ENCODE data around the gene CHDH. TPM values are rescaled to one million over a fixed set of nuclear protein-coding genes. Genes with fewer than 3 reads are reported as not detected.
A peak's percentile ranks its signal among the peaks of the same experiment; 100 is the strongest.

The CHDH gene, protein sequence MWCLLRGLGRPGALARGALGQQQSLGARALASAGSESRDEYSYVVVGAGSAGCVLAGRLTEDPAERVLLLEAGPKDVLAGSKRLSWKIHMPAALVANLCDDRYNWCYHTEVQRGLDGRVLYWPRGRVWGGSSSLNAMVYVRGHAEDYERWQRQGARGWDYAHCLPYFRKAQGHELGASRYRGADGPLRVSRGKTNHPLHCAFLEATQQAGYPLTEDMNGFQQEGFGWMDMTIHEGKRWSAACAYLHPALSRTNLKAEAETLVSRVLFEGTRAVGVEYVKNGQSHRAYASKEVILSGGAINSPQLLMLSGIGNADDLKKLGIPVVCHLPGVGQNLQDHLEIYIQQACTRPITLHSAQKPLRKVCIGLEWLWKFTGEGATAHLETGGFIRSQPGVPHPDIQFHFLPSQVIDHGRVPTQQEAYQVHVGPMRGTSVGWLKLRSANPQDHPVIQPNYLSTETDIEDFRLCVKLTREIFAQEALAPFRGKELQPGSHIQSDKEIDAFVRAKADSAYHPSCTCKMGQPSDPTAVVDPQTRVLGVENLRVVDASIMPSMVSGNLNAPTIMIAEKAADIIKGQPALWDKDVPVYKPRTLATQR
- total RNA-seq, result 1 to 10 TPM; 9.0 to 9.1 TPM

DNA sequence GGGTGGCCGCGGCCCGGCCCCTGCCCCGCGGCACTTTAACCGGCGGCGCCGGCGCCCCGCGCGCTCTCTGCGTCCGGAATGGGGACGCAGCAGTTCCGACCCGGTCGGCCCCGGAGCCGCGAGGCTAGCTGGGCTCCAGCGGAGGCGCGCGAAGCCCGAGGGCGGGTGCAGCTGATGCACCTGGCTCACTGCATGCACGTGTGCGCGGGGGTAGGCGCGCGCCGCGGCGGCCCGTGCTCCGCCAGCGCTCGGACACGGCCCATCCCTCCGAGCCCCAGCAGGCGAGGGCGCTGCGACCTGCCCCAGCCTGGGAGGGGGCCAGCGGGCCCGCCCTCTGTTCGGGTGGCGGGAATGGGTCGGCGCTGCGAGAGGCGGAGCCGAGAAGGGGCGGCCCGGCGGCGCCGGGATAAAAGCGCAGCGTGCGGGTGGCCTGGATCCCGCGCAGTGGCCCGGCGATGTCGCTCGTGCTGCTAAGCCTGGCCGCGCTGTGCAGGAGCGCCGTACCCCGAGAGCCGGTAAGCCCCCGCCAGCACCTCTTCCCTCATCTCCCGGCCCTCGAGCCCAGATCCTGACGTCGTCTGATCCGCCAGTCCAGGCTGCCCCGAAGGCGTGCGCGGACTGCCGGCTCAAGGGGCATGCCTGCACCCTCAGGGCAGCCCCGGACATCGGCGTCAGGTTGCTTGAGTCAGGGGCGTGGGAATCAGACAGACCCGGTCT is at the start of gene CHDH, which contains the start of gene IL17RB:
Gene CHDH (minus strand): TSS at position 286 of the 717 bp plus-strand sequence. CDS start 22,411 bp downstream, outside the sequence.
Gene IL17RB (plus strand): TSS at position 435 of the 717 bp plus-strand sequence. CDS start 21 bp downstream, at position 456.
- peak; percentile 43 for DNase-seq
- CTCF ChIA-PET, result interaction anchor here (0.9 to 1.9 kb wide), 4 partner anchors 17 to 176 kb away, joined by 3 to 6 read pairs (median 3); no protein-coding TSS in a partner anchor

DNA sequence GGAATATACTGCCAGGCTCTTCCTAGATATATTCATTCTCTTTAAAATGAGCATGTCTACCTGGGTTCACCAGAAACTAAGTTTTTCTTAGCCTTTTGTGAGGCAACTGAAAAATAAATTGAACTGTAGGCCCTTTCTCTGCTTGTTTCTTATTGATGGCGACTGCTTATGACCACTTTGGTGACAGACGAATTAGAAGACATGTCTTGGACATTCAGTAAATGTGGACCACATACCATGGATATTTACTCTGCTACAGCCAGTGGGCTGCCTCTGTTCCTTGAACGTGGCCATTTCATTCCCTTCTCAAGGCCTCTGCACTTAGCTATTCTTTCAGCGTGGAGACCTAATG is 46.0 kb upstream of the CHDH start:
- CTCF ChIA-PET, result interaction anchor here (0.6 to 2.2 kb wide), 5 partner anchors 11 to 63 kb away, joined by 3 to 15 read pairs (median 3); partner anchors contain the start of gene ACTR8
- Mint-ChIP-seq H3K9me3 (no peaks in the 10 kb centered on the region), H3K4me3 (peak overlapping the region; percentile 90), H3K27ac (peak overlapping the region; percentile 95), H3K27me3 (peaks cover 13% of the 10 kb centered on the region), H3K36me3 (ENCODE audit: low read depth) (peaks cover 20% of the 10 kb centered on the region), H3K4me1 (peaks cover 48% of the 10 kb centered on the region)
- POLR2A ChIA-PET, result interaction anchor here (0.6 to 4.7 kb wide), 14 partner anchors 8 to 847 kb away, joined by 3 to 70 read pairs (median 8); partner anchors contain the start of genes ACTR8, CHDH, DCP1A and IL17RB
- DNase-seq, result no peak

More for the DNA sequence above, at the start of gene CHDH, which contains the start of gene IL17RB:
- H3K27me3 Mint-ChIP-seq, result peaks cover 61% of the 10 kb centered on the region
- POLR2A ChIA-PET, result interaction anchor here (1.0 to 2.3 kb wide), 4 partner anchors 15 to 121 kb away, joined by 3 to 15 read pairs (median 5); partner anchors contain the start of gene SELENOK
- no peaks in the 10 kb centered on the region for H3K9me3 Mint-ChIP-seq
- peak within 1 kb of the TSS; percentile 54 for H3K27ac Mint-ChIP-seq
- peak within 1 kb of the TSS; percentile 72 for H3K4me3 Mint-ChIP-seq
- peaks cover 4% of the 10 kb centered on the region for H3K36me3 Mint-ChIP-seq (ENCODE audit: low read depth)
- H3K4me1 Mint-ChIP-seq, result peaks cover 14% of the 10 kb centered on the region

DNA sequence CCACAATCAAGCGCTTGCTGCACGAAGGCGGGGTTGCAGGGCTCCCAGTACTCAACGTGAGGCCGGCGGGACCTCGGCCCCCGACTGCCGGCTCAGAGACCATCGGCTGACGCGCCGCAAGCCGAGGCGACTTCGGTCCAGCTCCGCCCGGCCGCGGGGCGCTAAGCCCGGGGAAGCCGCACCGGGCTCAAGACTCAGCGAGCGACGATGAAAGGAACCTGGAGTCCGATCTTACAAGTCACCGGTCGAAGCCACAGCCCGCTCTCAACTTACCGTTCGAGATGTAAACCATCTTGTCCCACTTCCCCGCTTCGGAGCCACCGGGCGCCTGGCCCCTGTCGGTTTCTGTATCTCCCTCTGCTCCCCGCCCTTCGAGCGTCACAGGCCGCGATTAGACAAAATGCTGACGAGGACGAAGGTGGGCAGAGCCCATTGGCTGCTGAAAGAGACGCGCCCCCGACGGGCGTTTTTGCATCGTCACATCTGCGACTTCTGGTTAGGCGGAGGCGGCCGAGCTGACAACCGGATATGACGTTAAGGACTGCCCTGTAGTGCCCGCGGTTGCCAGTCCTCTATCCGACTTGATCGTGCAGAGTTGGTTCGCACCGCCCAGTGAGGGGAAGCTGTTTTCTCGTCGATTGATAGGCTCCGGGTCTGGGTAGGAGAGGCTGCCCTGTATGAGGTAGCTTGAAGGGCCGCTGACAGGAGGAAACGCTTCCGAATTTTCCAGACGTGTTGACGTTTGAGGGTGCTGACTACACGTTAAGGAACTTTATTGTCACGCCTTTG is 45.5 kb upstream of the CHDH start, which contains the start of gene SELENOK:
Gene SELENOK (minus strand): TSS at position 363 of the 789 bp plus-strand sequence.
- H3K9me3 Mint-ChIP-seq, result no peaks in the 10 kb centered on the region
- H3K36me3 Mint-ChIP-seq (ENCODE audit: low read depth), result peaks cover 26% of the 10 kb centered on the region
- H3K4me1 Mint-ChIP-seq, result peaks cover 53% of the 10 kb centered on the region
- ChIA-PET CTCF (interaction anchor here (0.6 to 2.2 kb wide), 6 partner anchors 9 to 62 kb away, joined by 3 to 15 read pairs (median 3); partner anchors contain the start of gene ACTR8), POLR2A (interaction anchor here (0.6 to 4.7 kb wide), 21 partner anchors 9 to 846 kb away, joined by 3 to 70 read pairs (median 6); partner anchors contain the start of genes ACTR8, CHDH, DCP1A and IL17RB)
- peak; percentile 99 for DNase-seq
- peak within 1 kb of the TSS; percentile 90 for H3K4me3 Mint-ChIP-seq
- H3K27ac Mint-ChIP-seq, result peak within 1 kb of the TSS; percentile 95
- peaks cover 10% of the 10 kb centered on the region for H3K27me3 Mint-ChIP-seq

DNA sequence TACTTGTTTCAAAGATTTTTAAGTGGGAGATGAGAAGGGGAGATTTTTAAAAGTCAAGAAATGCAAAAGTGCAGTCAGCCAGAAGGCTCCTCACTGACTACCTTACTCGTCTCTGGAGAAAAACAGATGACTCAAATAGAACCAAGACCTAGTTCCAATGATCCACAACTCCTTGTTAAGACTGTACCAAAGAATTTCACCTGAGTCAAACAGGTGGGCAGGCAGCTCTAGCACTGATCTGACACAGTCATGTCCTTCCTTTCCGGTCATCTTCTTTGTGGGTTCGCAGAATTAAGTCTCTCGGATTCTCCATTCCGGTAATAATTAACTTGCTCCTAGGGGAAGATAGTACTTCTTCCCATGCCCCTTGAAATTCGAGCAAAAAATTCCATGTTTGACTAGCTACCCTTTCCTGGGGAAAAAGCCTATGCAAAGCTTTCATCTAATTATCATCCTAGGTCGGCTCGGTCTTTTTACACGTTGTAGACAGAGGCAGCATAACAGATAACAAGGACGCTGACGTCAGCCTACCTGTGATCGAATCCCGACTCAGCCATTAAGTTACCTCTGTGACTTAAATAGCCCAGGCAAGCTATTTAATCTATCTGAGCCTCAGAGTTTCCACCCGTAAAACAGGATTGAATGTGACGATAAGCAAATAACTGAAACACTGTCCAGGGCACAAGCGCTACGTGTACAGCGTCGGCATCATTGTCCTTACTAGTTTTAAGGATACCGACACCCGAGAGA is 44.7 kb upstream of the CHDH start:
- peak; percentile 66 for DNase-seq
- POLR2A ChIA-PET, result interaction anchor here (0.7 to 4.7 kb wide), 20 partner anchors 9 to 599 kb away, joined by 3 to 70 read pairs (median 6); partner anchors contain the start of genes ACTR8, CHDH, DCP1A and IL17RB
- Mint-ChIP-seq H3K9me3 (no peaks in the 10 kb centered on the region), H3K27me3 (peaks cover 7% of the 10 kb centered on the region), H3K27ac (peak overlapping the region; percentile 95), H3K36me3 (ENCODE audit: low read depth) (peaks cover 30% of the 10 kb centered on the region), H3K4me1 (peaks cover 54% of the 10 kb centered on the region), H3K4me3 (peak overlapping the region; percentile 90)
- CTCF ChIA-PET, result interaction anchor here (1.2 to 2.2 kb wide), 4 partner anchors 8 to 48 kb away, joined by 3 to 15 read pairs (median 4); partner anchors contain the start of gene ACTR8

DNA sequence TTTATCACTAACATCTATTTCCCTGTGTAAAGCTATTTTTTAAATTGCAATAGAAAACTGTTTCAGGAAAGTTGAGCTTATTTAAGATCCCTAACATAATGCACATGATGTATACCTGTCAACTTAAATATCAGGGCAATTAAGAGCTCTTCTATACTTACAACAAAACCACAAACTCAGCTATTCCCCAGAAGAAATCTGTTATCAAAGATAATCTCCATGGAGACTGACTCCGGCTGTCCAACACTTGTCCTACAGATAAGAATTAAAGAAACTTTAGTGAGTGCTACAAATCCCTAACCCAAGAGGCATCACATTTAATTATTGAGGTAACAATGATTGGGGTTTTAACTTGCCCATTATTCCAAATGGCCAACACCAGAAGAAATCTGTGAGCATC is 42.0 kb upstream of the CHDH start:
- H3K27ac Mint-ChIP-seq, result no peak overlapping the region
- H3K36me3 Mint-ChIP-seq (ENCODE audit: low read depth), result peaks cover 44% of the 10 kb centered on the region
- ChIA-PET POLR2A (no interaction called here), CTCF (interaction anchor here (1.2 kb wide), 1 partner anchor 43 kb away, joined by 3 read pairs; no protein-coding TSS in a partner anchor)
- H3K27me3 Mint-ChIP-seq, result no peaks in the 10 kb centered on the region
- H3K4me3 Mint-ChIP-seq, result no peak overlapping the region
- peaks cover 54% of the 10 kb centered on the region for H3K4me1 Mint-ChIP-seq
- DNase-seq, result no peak
- H3K9me3 Mint-ChIP-seq, result no peaks in the 10 kb centered on the region

DNA sequence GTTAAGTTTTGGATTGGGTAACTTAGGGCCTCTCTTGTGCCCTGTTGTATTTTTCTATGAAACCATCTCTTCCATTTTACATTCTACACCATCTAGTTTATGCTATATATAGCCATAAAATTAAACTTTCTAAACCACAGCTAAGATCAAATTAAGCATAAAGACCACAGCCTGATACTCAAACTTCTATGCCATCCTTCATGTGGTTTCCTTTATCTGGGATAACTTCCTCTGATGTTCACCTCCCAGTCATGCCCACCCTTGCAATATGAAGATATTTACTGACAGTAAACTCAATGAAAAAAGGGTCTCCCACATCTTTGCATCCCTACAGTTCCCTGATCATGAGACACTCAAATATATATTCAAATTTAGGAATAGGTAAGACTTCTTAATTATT is 41.2 kb upstream of the CHDH start:
- Mint-ChIP-seq H3K27me3 (no peaks in the 10 kb centered on the region), H3K9me3 (no peaks in the 10 kb centered on the region), H3K27ac (no peak overlapping the region), H3K4me3 (no peak overlapping the region), H3K4me1 (peaks cover 53% of the 10 kb centered on the region), H3K36me3 (ENCODE audit: low read depth) (peaks cover 49% of the 10 kb centered on the region)
- no peak for DNase-seq
- CTCF ChIA-PET, result no interaction called here
- POLR2A ChIA-PET, result no interaction called here

DNA sequence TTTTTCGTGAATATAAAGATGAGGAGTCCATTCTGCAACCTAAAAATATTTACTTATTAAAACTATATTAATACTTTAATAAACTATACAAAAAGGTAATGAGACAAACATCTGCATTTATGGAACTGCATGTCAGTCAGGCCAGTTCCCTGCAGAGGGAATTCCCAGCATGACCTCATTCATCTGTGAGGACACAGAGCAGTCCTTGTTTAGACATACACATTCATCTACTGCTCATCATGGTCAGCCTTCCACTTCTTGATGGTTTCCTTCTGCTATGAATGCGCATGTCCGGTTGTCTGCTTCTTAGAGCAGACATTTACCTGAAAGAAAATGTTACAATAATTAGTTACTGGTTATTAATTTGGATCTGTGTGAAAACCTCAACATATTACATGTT is 39.0 kb upstream of the CHDH start:
- POLR2A ChIA-PET, result no interaction called here
- no peaks in the 10 kb centered on the region for H3K27me3 Mint-ChIP-seq
- no peaks in the 10 kb centered on the region for H3K9me3 Mint-ChIP-seq
- no peak overlapping the region for H3K27ac Mint-ChIP-seq
- peaks cover 51% of the 10 kb centered on the region for H3K4me1 Mint-ChIP-seq
- peaks cover 53% of the 10 kb centered on the region for H3K36me3 Mint-ChIP-seq (ENCODE audit: low read depth)
- DNase-seq, result no peak
- CTCF ChIA-PET, result no interaction called here
- no peak overlapping the region for H3K4me3 Mint-ChIP-seq

DNA sequence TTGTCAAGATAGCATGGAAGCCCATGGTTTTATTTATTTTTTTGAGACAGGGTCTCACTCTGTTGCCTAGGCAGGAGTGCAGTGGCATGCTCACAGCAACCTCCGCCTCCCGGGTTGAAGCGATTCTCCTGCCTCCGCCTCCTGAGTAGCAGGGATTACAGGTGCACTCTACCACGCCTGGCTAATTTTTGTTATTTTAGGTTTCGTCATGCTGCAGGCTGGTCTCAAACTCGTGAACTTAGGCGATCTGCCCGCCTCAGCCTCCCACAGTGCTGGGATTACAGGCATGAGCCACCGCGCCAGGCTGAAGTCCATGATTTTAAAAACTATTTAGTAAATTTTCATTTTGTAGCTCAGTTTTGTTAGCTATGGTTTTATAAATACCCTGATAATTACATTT is 38.4 kb upstream of the CHDH start:
- POLR2A ChIA-PET, result no interaction called here

DNA sequence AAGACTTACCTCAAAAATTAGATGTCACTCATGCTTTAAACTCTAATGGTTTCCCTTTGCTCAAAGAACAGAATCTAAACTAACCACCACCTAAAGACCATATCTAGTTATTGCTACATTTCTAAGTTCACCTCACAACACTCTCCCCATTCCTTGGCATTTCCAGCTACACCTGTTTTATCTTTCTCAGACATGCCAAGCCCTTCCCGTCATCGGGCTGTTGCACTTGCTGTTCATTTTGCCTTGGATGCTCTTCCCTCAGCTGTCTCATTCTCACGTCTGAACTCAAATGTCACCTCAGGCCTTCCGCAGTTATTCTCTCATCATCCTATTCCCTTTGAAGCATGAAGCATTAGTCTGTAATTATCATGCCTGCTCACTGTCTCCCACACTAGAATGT is 36.8 kb upstream of the CHDH start:
- POLR2A ChIA-PET, result interaction anchor here (1.3 to 5.1 kb wide), 2 partner anchors 8 to 22 kb away, joined by 3 to 70 read pairs; partner anchors contain the start of gene SELENOK
- no peak for DNase-seq
- Mint-ChIP-seq H3K36me3 (ENCODE audit: low read depth) (peaks cover 57% of the 10 kb centered on the region), H3K9me3 (no peaks in the 10 kb centered on the region), H3K27me3 (no peaks in the 10 kb centered on the region), H3K4me3 (peak overlapping the region; percentile 94), H3K4me1 (peaks cover 41% of the 10 kb centered on the region), H3K27ac (peak overlapping the region; percentile 96)
- CTCF ChIA-PET, result interaction anchor here (0.5 to 0.9 kb wide), 2 partner anchors 8 to 45 kb away, joined by 3 to 5 read pairs; partner anchors contain the start of gene SELENOK

More for the DNA sequence above, 38.4 kb upstream of the CHDH start:
- no peak overlapping the region for H3K27ac Mint-ChIP-seq
- no peaks in the 10 kb centered on the region for H3K27me3 Mint-ChIP-seq
- peaks cover 51% of the 10 kb centered on the region for H3K4me1 Mint-ChIP-seq
- no peak overlapping the region for H3K4me3 Mint-ChIP-seq
- no peaks in the 10 kb centered on the region for H3K9me3 Mint-ChIP-seq
- no peak for DNase-seq
- CTCF ChIA-PET, result no interaction called here
- H3K36me3 Mint-ChIP-seq (ENCODE audit: low read depth), result peaks cover 59% of the 10 kb centered on the region

DNA sequence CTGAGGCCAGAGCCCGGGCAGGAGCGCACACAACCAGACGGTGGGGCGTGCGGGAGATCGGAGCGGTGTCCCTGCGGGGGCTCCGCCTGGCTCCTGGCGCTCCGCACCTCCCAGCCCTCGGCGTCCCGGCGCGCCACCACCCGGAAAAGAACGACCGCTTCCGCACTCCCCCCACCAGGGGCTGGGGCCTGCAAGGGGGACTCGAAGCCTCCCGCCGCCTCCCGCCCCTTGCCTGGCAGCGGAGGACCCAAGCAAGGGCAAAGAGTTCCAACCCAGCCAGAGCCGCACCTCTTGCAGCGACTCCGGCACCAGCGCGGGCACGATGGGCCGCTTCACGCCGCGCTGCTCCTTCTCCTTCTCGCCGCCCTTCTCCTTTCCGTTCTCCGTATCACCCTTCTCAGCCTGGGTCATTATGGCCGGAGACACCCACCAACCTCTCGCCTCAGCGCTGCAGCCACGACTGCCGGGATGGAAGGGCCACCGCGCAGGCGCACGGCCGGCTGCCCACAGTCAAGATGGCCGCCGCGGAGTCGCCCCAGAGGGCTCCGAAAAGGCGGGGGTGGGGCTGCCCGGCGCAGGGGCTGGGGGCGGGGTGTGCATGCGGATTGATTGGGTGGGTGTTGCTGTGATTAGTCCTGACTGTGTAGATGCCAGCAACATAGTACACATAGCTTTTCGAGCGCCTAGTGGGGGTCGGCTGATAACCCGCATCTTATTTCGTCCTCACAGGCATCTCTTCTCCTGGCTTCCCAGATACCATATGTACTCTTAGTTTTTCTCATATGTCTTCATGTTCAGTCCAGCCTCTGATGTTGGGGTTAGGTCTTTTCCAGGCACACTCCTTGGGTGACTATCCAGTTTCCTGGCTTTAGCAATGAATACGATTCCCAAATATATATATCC is 35.7 kb upstream of the CHDH start, which contains the start of gene ACTR8:
Gene ACTR8 (minus strand): TSS at position 462 of the 903 bp plus-strand sequence. CDS start 51 bp downstream, at position 411.
- Mint-ChIP-seq H3K4me1 (peaks cover 31% of the 10 kb centered on the region), H3K36me3 (ENCODE audit: low read depth) (peaks cover 58% of the 10 kb centered on the region), H3K4me3 (peak within 1 kb of the TSS; percentile 94), H3K27ac (peak within 1 kb of the TSS; percentile 96), H3K9me3 (no peaks in the 10 kb centered on the region), H3K27me3 (no peaks in the 10 kb centered on the region)
- ChIA-PET CTCF (interaction anchor here (1.6 to 2.3 kb wide), 2 partner anchors 8 to 10 kb away, joined by 5 to 15 read pairs; partner anchors contain the start of gene SELENOK), POLR2A (interaction anchor here (0.9 to 5.1 kb wide), 6 partner anchors 9 to 534 kb away, joined by 3 to 70 read pairs (median 4); partner anchors contain the start of genes DCP1A and SELENOK)
- peak; percentile 85 for DNase-seq
